Hepatocyte (in vitro differentiated cells): ENCODE measurements around the gene OXSR1.

Experiments used
- EZH2 ChIP-seq: fragments of 200-600 bp; sonication (generic); IDR thresholded peaks from 2 replicates; pipeline ENCODE4 v1.6.1; 2016; ENCODE audit warnings: antibody characterized with exemption, mild to moderate bottlenecking, borderline replicate concordance
- EZH2phosphoT487 ChIP-seq: fragments of 200-600 bp; sonication (generic); IDR thresholded peaks from one replicate; pipeline ENCODE4 v1.6.1; 2018; ENCODE audit warnings: antibody characterized with exemption, mild to moderate bottlenecking, low read depth, moderate library complexity; ENCODE audit not compliant: unreplicated experiment, severe bottlenecking
- TF ChIP-seq, protein P1 (sequence below): fragments of 200-600 bp; sonication (generic); IDR thresholded peaks from 2 replicates; pipeline ENCODE4 v1.5.1; 2016; ENCODE audit warnings: antibody characterized with exemption, mild to moderate bottlenecking; ENCODE audit not compliant: poor library complexity

- TF ChIP-seq, protein P1, sequence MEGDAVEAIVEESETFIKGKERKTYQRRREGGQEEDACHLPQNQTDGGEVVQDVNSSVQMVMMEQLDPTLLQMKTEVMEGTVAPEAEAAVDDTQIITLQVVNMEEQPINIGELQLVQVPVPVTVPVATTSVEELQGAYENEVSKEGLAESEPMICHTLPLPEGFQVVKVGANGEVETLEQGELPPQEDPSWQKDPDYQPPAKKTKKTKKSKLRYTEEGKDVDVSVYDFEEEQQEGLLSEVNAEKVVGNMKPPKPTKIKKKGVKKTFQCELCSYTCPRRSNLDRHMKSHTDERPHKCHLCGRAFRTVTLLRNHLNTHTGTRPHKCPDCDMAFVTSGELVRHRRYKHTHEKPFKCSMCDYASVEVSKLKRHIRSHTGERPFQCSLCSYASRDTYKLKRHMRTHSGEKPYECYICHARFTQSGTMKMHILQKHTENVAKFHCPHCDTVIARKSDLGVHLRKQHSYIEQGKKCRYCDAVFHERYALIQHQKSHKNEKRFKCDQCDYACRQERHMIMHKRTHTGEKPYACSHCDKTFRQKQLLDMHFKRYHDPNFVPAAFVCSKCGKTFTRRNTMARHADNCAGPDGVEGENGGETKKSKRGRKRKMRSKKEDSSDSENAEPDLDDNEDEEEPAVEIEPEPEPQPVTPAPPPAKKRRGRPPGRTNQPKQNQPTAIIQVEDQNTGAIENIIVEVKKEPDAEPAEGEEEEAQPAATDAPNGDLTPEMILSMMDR: no peak
- TF ChIP-seq EZH2: no peak
- no peak for TF ChIP-seq EZH2phosphoT487
Measured at GRCh38 chr3:38119248-38119544, 46.1 kb upstream of the OXSR1 start.
